GM21367 (cell line): ENCODE results near the gene KDSR.
A peak's percentile ranks its signal among the peaks of the same experiment; 100 is the strongest.

Source experiments
- ATAC-seq: cut with Tn5 transposase; IDR thresholded peaks from one replicate; pipeline ENCODE4 v1.9.1; 2021; ENCODE audit not compliant: unreplicated experiment

KDSR gene, protein sequence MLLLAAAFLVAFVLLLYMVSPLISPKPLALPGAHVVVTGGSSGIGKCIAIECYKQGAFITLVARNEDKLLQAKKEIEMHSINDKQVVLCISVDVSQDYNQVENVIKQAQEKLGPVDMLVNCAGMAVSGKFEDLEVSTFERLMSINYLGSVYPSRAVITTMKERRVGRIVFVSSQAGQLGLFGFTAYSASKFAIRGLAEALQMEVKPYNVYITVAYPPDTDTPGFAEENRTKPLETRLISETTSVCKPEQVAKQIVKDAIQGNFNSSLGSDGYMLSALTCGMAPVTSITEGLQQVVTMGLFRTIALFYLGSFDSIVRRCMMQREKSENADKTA

DNA sequence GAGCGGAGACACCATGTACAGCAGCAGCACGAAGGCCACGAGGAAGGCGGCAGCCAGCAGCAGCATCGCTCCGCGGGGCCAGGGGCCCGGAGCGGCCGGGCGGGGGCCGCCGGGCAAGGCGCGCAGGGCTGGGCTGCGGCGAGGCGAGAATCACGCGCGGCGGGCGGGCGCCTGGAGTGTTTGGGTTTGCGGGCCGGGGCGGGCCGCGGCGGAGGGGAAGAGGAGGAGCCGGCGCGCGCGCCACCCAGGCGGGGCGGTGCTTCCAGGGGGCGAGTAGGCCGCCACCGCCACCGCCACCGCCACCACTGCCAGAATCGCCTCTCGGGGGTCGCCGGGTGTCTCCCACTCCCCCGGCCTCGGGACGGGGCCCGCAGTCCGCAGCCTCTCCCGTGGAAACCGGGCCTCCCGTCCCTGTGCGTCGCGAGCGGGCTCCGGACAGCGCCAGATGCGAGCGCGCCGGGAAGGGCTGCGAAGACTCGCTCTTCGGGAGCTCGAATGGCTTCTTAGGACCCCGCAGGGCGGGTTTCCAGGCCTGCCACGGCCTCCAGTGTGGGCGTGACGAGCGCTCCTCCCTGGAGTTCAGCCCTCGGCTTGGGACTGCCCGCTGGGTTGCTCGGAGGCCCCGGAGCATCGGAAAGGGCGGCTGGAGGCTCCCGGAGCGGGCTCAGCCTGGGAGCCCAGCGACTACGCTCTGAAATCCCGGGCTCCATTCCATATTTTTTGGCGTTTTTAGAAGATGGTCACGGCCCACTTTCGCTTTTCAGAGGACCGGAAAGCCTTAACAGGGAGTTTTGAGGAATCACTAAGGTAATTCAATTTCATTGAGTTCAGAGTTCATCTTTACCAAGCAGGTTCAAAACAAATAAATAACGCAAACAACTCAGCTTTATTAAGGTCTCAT lies at the start of gene KDSR:
Gene KDSR, minus strand, starts transcription at position 154 of the 901 bp plus-strand sequence. Its CDS starts 88 bp downstream, at position 66.
- peak; percentile 87 for ATAC-seq

DNA sequence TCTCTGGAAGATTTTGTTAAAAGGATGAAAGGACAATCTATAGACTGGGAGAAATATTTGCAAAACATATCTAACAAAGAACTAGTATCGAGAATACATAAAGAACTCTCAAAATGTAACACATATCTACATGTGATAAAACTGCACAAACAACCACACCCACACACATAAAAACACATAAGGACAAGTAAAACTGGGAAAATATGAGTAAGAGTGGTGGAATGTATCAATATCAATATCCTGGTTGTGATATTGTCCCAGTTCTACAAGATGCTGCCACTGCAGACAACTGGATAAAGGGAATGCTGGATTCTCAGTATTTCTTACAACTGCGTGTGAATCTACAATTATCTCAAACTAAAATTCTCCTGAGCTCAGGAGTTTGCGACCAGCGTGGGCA lies 45.9 kb upstream of the KDSR start:
- no peak for ATAC-seq

DNA sequence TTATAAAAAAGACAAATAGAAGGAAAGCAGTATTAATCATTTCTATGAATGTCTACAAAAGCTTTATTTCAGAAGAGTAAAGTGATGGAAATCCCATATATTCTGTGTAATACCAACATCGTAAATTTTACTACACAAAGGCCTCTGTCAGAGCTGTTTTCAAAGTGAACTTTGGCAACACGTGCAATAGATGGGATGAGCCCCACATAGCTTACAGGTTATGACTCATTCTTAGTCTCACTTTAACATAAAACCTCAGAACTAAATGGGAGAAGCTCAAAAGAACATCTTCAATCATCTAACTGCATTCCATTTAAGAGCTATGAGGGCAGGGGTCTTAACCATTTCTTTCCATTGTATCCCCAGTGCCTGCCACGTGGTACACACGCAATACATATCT lies 43.8 kb upstream of the KDSR start:
- ATAC-seq = no peak

DNA sequence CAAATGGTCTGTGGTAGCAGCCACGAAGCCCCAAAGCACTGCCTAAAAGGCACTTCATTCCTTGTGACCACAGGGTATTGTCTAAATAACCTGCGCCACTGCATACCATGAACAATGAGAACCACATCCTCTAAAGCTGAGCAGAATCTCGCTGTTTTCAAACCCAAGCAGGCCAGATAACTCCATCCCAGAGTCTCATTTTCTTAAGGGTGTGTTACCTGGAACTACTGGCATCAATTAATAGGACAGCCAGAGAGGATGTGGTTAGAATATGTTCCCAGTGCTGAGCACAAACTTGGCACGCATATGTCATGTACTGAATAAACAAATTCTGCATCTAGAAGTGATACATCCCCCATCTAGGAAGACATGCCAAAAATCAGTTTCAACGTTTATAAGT lies 42.3 kb upstream of the KDSR start:
- no peak for ATAC-seq

DNA sequence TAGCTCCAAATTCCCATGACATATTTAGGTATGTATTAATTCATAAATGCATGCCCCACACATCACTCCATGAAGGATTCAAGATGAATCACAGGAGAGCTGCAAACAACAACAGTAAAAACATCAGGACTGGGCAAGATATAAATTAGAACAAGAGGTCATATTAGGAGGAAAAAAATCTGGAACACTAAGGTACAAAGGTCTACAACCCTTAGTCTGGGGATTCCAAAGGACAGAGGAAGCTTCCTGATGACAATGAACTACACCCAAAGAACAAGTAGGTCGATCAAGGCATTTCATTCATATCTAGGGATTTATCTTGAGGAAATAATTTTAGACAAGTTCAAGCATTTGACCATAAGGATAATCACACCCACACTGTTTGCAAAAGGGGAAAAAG lies 40.7 kb upstream of the KDSR start:
- no peak for ATAC-seq

DNA sequence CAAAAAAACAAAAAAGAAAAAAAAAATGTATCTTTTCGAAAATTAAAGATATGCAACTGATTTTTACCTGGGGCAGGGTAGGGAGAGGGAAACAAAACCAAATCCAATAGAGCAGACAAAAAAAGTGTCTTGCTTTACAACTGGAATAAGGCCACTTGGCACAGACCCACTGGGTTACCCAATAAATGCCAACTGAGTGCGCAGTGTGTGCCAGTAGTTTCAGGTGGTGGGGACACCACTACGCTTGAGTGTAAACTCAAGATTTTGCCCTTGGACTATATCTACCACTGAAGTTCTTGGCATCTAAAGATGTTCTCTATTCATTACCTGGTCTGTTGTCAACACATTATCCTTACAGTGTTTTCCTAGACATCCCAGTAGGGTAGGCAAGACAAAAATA lies 39.0 kb upstream of the KDSR start:
- ATAC-seq = no peak

DNA sequence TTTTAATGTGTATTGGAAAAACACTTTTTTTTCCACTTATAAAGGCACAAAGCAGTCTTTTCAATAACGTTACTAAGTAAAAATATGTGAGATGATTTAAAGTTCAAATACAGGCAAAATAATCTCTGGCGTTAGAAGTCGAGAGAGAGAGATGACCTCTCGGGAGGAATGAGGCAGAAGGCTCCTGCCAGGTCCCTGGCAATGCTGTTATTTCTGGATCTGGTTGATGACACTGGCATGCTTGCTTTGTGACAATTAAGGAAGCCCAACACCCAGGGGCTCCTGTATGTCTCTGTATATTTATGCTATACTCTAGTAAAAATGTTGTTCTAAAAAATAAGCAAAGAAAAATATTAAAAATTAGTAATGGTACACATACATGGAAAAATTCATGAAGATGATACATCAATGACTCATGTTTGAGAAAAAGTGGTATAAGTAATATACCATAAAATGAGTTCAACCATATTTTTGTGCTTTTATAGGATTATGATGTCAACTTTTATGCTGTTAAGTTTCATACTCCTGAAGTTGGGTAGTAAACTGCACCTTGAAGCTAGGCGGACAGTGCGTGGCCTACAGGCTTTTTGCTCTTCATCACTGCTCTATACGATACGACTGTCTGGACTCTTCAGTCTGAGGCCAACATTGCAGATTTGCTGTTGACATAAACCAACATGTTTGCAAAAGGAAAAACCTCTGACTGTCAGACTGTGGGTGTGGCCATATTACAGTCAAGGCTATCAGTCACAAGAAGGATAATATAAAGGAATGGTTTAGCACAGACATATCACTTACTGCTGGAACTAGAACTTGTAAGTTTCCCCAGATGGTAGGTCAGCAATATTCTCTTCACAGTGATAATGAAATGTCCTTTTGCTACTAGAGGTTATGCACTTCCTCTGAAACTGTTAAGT lies 35.5 kb upstream of the KDSR start:
- no peak for ATAC-seq

DNA sequence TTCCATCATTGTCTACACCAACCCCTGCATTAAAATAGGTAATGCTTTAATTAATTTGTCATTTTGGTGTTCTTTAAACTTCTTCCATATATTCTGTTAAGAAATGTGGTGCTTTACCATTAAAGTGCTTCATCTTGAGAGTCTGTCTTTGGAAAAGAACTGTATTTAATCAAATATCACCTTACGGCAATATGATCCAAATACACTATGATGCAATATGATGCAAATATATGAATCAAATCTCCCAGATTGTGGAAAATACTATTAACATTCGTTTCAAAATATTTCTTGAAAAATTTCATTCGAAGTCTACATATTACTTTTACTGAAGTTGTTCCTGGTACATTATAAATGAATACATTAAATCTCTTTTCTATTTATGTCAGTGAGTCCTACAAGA lies 32.3 kb upstream of the KDSR start:
- ATAC-seq = no peak

DNA sequence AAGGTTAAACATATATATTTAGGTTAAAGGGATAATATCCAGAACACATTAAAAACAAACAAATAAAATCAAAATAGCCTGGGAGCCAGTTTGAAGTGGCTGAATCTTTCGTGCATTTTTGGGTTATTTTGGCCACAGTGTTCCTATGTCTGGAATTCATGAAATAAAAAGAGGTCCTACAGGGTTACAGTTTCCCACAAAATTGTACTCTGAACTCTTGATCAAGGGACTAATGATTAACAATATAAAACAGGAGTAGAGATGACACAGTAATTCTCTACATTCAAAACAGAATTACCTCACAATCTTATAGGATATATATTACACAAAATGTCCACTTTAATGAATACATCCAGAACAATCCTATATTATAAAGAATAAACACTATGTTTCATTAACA lies 30.3 kb upstream of the KDSR start:
- ATAC-seq = no peak

DNA sequence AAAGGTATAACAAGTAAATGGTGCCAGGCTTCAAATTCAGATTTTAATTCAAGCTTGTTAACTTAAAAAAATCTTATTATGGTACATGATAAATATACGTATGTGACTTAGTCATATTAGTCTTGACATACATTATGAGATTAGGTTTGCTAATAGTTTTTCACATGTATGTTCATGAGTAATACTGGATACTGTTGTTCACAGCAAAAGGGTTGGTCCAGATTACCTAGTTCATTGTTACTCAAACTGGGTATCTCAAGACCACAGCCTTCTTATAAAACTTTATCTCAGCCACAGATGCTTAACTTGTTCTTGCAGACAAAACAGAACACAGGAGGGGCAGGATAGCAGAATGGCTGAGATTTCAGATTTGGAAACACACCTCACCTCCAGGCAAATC lies 28.5 kb upstream of the KDSR start:
- no peak for ATAC-seq

DNA sequence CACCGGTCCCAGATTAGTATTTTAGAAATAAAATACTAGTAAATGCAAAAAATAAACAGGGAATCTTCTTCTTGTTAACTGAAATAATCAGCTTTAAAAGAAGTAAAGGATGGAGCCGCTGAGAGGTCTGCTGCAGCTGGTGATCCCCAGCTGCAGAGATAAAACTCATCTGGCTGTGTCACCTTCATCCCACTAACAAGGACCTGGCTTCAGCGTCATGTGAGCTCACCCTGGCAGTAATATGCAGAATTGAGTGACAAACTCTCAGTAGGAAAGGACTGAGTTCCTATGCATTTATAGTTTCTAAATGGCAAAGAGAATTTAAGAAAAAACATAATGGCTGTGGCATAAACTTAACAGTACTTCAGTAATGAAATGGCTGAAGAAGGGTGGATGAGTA lies 27.9 kb upstream of the KDSR start:
- no peak for ATAC-seq

DNA sequence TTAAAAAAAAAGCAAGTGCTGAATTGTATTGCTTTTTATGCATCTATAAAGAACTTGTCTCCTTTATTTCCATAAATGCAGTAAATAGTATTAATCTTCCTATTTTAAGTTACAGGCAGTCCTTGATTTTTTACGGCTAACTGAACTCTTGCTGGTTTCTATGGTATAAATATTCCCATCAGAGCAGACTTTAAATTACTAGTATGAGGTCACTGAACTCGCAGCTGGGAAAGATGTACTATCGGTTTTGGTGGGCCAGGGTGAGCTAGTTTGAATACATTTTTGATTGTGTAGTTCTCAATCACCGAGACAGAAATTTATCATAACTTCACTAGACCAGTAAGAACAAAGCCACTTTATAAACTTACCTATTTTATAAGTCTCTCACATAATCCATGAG lies 20.9 kb upstream of the KDSR start:
- ATAC-seq = no peak

DNA sequence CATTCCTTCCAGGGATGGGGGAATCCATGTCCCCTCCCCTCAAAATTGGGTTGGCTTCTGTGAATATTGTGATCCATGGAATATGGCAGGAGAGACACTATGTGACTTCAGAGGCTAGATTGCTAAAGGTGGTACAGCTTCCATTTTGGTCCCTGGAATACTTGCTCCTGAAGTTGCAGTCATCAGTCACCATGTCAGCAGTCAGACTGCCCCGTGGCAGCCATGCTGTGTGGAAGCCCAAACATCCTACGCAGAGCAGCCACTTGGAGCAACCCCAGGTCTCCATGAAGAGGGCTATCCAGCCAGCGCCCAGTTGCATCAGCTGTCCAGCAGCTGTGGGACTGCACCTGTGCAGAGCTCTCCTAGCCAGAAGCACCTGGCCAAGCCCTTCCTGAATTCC lies 15.8 kb upstream of the KDSR start:
- no peak for ATAC-seq

DNA sequence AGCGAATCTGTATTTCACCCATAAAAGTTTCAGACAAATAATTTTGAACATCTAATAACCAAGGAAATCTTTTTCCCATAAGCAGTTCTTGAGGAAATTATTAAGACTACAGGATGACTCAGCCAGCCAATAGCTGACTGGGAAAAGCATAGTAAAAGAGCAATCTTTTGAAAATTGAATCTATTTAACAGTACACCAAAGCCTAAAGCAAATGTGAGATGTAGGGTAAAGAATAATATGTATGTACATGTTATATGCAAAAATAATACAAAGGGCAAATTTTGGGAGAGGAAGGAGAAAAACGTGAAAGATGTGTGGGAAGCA lies 12.6 kb upstream of the KDSR start:
- ATAC-seq = no peak

DNA sequence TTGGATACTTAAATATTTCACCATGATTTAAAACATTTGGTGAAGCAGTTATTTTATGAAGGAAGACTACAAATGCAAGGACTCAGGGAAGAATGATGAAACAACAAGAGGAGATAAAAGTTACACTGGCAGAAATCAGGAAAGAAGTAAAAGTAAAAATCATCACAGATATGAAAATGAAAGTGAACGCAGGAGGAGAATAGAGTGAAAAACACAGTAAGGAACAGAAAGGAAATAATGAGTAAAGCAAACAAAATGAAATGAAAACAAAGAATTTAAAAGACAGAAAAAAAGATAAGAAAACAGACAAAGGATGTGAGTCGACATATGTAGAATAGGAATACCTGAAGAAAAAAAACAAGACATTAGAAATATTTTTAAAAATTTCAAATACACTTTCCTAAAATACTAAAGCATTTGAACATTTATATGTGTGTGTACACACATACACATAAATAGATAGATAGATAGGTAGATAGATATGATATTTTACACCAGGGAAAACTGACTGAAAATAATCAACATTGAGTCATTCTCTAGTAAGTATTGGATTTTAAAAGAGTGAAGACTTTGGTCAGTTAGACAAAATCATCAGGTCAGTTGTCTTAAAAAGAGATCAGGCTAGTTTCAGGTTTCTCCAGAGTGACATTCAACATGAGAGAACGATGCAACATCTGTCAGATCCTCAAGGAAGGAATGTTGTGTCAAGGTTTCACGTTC lies 12.1 kb upstream of the KDSR start:
- no peak for ATAC-seq

DNA sequence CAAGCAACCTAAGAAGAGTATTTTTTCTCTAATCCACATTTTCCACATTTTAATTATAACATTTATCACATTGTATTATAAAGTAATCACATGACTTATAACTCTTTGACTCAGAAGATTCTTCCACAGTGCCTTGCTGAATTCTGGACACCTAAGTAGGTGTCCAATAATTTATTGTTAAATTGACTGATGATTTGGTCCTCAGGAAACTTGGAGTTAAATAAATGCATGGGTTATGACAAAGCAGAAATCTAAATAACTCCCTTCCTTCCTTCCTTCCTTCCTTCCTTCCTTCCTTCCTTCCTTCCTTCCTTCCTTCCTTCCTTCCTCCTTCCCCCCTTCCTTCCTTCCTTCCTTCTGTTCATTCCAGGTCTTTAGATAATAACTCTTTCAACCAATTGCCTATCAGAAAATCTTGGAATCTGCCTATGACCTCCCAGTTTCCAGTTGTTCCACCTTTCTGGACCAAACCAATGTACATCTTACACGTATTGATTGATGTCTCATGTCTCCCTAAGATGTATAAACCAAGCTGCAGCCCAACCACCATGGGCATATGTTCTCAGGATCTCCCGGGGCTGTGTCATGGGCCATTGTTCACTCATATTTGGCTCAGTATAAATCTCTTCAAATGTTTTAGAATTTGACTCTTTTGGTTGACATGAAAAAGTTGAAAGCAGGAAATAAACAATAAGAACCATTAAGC lies 10.4 kb upstream of the KDSR start:
- no peak for ATAC-seq

DNA sequence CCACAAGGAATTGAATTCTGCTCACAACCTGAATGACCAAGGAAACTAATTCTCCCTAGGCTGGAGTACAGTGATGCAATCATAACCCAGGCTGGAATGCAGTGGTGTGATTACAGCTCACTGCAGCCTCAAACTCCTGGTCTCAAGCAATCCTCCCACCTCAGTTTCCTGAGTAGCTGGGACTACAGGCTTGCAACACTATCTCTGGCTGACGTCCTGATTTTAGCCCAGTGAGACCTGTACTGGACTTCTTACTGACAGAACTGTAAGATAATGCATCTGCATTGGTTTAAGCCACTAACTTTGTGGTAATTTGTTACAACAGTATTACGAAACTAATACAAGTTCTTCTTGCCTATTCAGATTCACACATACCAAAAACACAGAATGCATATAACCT lies 9.5 kb upstream of the KDSR start:
- no peak for ATAC-seq

DNA sequence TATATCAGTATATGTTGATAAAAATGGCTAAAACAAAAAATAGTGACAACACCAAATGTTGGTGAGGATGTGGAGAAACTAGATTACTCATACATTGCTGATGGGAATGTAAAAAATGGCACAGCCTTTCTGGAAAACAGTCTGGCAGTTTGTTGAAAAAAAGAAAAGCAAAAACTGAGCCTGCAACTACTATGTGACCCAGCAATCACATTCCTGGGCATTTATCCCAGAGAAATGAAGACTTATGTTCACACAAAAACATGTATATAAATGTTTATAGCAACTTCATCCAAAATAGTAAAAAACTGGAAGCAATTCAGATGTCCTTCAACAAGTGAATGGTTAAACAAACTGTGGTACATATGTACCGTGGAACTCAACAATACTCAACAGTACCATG lies 7.5 kb upstream of the KDSR start:
- ATAC-seq = no peak

DNA sequence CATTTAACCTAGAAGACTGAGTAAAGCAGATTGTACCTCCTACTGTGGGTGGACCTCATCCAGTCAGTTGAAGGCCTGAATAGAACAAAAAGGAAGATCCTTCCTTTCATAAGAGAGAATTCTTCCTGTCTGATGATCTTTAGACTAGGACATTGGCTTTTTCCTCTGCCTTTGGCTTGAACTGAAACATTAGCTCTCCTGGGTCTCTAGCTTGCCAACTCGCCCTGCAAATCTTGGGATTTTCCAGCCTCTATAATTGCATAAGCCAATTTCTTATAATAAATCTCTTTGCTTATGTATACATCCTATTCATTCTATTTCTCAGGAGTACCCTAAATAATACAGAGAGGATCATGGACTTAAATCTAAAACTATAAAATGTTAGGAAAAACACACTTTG lies 6.2 kb upstream of the KDSR start:
- ATAC-seq = no peak

DNA sequence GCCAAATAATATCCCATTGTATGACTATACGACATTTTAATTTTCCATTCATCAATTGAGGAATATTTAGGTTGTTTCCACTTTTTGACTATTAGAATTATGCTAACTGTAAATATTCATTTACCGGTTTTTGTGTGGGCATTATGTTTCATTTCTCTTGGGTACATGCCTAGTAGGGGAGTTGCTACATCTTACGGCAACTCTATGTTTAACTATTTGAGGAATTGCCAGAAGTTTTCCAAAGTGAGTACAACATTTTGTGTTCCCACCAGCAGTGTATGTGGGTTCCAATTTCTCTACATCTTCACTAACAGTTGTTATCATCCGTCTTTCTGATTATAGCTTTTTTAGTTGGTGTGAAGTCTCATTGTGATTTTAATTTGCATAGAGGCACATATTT lies 1.6 kb upstream of the KDSR start:
- ATAC-seq = no peak
